MM.1S (cell line): Measurements from ENCODE around the gene TENT5C.

Experiments
- DNase-seq: peaks from one replicate; pipeline ENCODE4 v3.0.0-alpha.2; 2015
- H2AFZ ChIP-seq: fragments of 300-600 bp; sonication (generic); 2 replicates; pipeline ENCODE4 v1.6.0; 2016; ENCODE audit warnings: antibody characterized with exemption, low read length
- H3F3A ChIP-seq: fragments of 300-600 bp; sonication (generic); 2 replicates; pipeline ENCODE4 v1.6.1; 2016; ENCODE audit warnings: mild to moderate bottlenecking, antibody characterized with exemption, low read length, moderate library complexity, mixed read lengths; ENCODE audit not compliant: insufficient read depth
- H3K27ac ChIP-seq: fragments of 300-600 bp; sonication (generic); 2 replicates; pipeline ENCODE4 v1.5.1; 2016; ENCODE audit warnings: mild to moderate bottlenecking, low read length
- H3K27me3 ChIP-seq: fragments of 300-600 bp; sonication (generic); replicated peaks from 2 replicates; pipeline ENCODE4 v1.6.0; 2016; ENCODE audit warnings: low read length; ENCODE audit not compliant: insufficient read depth
- H3K36me3 ChIP-seq: fragments of 300-600 bp; sonication (generic); replicated peaks from 2 replicates; pipeline ENCODE4 v1.6.1; 2016; ENCODE audit warnings: mild to moderate bottlenecking, low read length, mixed read lengths; ENCODE audit not compliant: insufficient read depth
- H3K4me1 ChIP-seq: fragments of 300-600 bp; sonication (generic); 2 replicates; pipeline ENCODE4 v1.6.1; 2016; ENCODE audit warnings: low read length, mixed read lengths
- H3K4me2 ChIP-seq: fragments of 300-600 bp; sonication (generic); 2 replicates; pipeline ENCODE4 v1.6.0; 2016; ENCODE audit warnings: low read depth, low read length
- H3K4me3 ChIP-seq: fragments of 300-600 bp; sonication (generic); 2 replicates; pipeline ENCODE4 v1.5.1; 2016; ENCODE audit warnings: low read length, mixed read lengths
- H3K79me2 ChIP-seq: fragments of 300-600 bp; sonication (generic); 2 replicates; pipeline ENCODE4 v1.6.1; 2016; ENCODE audit warnings: mixed run types, low read length, mixed read lengths
- H3K9ac ChIP-seq: fragments of 300-600 bp; sonication (generic); 2 replicates; pipeline ENCODE4 v1.6.1; 2016; ENCODE audit warnings: low read length, mixed read lengths
- H3K9me2 ChIP-seq: fragments of 300-600 bp; sonication (generic); replicated peaks from 2 replicates; pipeline ENCODE4 v1.6.1; 2016; ENCODE audit warnings: mild to moderate bottlenecking, low read length, mixed read lengths; ENCODE audit not compliant: insufficient read depth
- H3K9me3 ChIP-seq: fragments of 300-600 bp; sonication (generic); replicated peaks from 2 replicates; pipeline ENCODE4 v1.6.1; 2016; ENCODE audit warnings: mild to moderate bottlenecking, low read length, mixed read lengths; ENCODE audit not compliant: insufficient read depth
- H4K20me1 ChIP-seq: fragments of 300-600 bp; sonication (generic); 2 replicates; pipeline ENCODE4 v1.6.1; 2016; ENCODE audit warnings: mild to moderate bottlenecking, low read length, moderate library complexity, mixed read lengths; ENCODE audit not compliant: insufficient read depth
- EZH2 ChIP-seq: fragments of 300-600 bp; sonication (generic); optimal IDR thresholded peaks from 2 replicates; pipeline ENCODE3; 2017; ENCODE audit warnings: low read depth, mild to moderate bottlenecking, antibody characterized with exemption, low read length, mixed read lengths
- EZH2phosphoT487 ChIP-seq: fragments of 300-600 bp; sonication (generic); IDR thresholded peaks from 2 replicates; pipeline ENCODE4 v1.6.1; 2018; ENCODE audit warnings: antibody characterized with exemption, low read length
- TF ChIP-seq, protein P1 (sequence below): fragments of 300-600 bp; sonication (generic); IDR thresholded peaks from 2 replicates; pipeline ENCODE4 v1.5.1; 2016; ENCODE audit warnings: antibody characterized with exemption, low read length, mixed read lengths

TENT5C gene

GRCh38 chr1:117586747-117587498 lies 18.9 kb upstream of the TENT5C start:
- H3K9me3 ChIP-seq, result no peaks in the 10 kb centered on the region
- H3K79me2 ChIP-seq, result no peaks in the 10 kb centered on the region
- H3K27ac ChIP-seq, result no peak overlapping the region
- H3K4me3 ChIP-seq, result no peak overlapping the region
- H3K4me1 ChIP-seq, result no peaks in the 10 kb centered on the region
- DNase-seq, result no peak
- no peak overlapping the region for H3K9ac ChIP-seq
- no peaks in the 10 kb centered on the region for H3K9me2 ChIP-seq
- no peaks in the 10 kb centered on the region for H3K36me3 ChIP-seq
- TF ChIP-seq EZH2phosphoT487, result no peak
- TF ChIP-seq, protein P1, sequence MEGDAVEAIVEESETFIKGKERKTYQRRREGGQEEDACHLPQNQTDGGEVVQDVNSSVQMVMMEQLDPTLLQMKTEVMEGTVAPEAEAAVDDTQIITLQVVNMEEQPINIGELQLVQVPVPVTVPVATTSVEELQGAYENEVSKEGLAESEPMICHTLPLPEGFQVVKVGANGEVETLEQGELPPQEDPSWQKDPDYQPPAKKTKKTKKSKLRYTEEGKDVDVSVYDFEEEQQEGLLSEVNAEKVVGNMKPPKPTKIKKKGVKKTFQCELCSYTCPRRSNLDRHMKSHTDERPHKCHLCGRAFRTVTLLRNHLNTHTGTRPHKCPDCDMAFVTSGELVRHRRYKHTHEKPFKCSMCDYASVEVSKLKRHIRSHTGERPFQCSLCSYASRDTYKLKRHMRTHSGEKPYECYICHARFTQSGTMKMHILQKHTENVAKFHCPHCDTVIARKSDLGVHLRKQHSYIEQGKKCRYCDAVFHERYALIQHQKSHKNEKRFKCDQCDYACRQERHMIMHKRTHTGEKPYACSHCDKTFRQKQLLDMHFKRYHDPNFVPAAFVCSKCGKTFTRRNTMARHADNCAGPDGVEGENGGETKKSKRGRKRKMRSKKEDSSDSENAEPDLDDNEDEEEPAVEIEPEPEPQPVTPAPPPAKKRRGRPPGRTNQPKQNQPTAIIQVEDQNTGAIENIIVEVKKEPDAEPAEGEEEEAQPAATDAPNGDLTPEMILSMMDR, result no peak
- no peak for TF ChIP-seq EZH2
- H4K20me1 ChIP-seq, result no peaks in the 10 kb centered on the region
- no peak overlapping the region for H3K4me2 ChIP-seq
- H3K27me3 ChIP-seq, result no peaks in the 10 kb centered on the region
- H2AFZ ChIP-seq, result no peak overlapping the region
- no peaks in the 10 kb centered on the region for H3F3A ChIP-seq

DNA sequence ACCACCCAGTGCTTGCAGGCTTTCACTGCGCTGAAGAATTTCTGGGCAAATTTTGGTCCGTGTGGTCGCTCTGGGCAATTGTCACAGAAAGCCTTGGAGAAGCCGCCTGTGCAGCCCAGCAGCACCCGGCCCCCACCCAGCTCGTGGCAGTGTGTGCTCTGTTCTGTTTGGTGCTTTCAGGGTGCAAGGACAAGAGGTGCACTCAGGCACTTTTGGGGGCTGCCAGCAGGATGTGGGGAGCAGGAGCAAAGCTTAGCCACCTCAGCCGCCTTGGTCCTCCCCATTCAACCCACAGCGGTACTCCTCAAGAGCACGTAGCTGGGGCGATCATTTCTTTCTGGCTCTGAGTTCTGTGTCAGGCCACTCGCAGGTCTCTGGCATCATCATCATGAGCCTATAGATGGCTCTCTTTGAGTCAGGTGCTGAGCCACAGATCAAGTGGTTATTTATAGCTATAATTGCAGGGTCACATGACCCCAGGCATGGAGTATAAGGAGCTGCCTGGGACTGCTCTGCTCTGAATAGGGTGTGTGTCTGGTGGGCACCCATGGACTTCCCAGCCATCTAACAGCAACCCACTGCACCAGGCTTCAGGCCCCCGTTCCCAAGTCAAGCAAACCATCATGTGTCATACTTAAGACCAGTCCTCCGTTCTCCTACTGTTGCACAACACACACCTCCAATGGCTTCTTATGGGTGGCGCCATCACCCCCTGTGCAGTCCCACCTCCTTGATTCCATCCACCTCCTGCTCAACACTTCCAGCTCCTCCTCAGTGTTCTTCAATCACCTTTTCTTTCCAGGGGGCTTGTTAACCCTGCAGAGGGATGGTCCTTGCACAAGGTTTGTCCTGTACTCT lies 18.1 kb upstream of the TENT5C start:
- Histone ChIP-seq H3K4me3 (no peak overlapping the region), H4K20me1 (no peaks in the 10 kb centered on the region), H3K79me2 (no peaks in the 10 kb centered on the region), H2AFZ (no peak overlapping the region), H3K4me2 (no peak overlapping the region), H3K27me3 (no peaks in the 10 kb centered on the region), H3K9me3 (no peaks in the 10 kb centered on the region), H3K27ac (no peak overlapping the region), H3K9me2 (no peaks in the 10 kb centered on the region), H3K4me1 (no peaks in the 10 kb centered on the region), H3K9ac (no peak overlapping the region), H3F3A (no peaks in the 10 kb centered on the region), H3K36me3 (no peaks in the 10 kb centered on the region)
- DNase-seq, result no peak
- TF ChIP-seq EZH2phosphoT487 (no peak), EZH2 (no peak)
- TF ChIP-seq, protein P1, result no peak

DNA sequence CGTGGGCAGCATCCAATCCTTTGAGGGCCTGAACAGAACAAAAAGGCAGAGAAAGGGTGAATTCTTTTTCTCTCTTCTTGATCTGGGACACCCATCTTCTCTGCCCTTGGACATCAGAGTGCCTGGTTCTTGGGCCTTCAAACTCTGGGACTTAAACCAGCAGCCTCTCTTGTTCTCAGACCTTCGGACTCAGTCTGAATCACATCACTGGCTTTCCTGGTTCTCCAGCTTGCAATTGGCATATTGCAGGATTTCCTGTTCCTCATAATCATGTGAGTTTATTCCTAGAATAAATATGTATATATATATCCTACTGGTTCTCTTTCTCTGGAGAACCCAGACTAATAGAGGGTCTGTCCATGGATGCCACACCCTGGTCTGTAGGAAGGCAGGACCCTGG lies 16.3 kb upstream of the TENT5C start:
- H3K4me1 ChIP-seq, result peaks cover 8% of the 10 kb centered on the region; the same call in 1 of the 2 replicates
- no peaks in the 10 kb centered on the region for H3K27me3 ChIP-seq
- no peak overlapping the region for H2AFZ ChIP-seq
- H3K9ac ChIP-seq, result no peak overlapping the region
- H3K27ac ChIP-seq, result no peak overlapping the region
- H3K79me2 ChIP-seq, result no peaks in the 10 kb centered on the region
- no peaks in the 10 kb centered on the region for H3K9me2 ChIP-seq
- H3K4me3 ChIP-seq, result no peak overlapping the region
- no peak overlapping the region for H3K4me2 ChIP-seq
- no peak for TF ChIP-seq EZH2
- no peak for TF ChIP-seq EZH2phosphoT487
- TF ChIP-seq, protein P1, result no peak
- no peaks in the 10 kb centered on the region for H3K36me3 ChIP-seq
- H3K9me3 ChIP-seq, result no peaks in the 10 kb centered on the region
- H4K20me1 ChIP-seq, result no peaks in the 10 kb centered on the region
- DNase-seq, result no peak
- H3F3A ChIP-seq, result 0 out of 2 replicates have a peak, but pooled peaks cover under 1% of the 10 kb centered on the region
